ENCODE data around the gene FCRL6.

Gene FCRL6, protein sequence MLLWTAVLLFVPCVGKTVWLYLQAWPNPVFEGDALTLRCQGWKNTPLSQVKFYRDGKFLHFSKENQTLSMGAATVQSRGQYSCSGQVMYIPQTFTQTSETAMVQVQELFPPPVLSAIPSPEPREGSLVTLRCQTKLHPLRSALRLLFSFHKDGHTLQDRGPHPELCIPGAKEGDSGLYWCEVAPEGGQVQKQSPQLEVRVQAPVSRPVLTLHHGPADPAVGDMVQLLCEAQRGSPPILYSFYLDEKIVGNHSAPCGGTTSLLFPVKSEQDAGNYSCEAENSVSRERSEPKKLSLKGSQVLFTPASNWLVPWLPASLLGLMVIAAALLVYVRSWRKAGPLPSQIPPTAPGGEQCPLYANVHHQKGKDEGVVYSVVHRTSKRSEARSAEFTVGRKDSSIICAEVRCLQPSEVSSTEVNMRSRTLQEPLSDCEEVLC

DNA sequence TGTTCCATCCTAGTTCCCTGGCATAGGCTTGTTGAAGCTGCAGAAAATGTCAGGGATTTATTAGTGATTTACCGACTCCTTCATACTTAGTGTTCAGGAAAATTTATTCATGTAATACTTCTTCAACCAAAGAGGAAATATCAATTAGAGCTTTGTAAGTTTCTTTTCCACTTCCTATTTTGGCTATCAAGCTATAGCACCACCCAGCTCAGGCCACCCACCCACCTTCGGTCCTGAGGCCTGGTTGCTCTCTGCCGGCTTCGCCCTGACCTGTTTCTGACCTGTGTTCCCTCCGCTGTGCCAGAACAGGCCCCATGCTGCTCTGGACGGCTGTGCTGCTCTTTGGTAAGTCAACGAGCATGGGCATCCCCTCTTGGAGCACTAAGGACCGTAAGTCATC, at the start of gene FCRL6:
FCRL6 (plus strand) TSS at position 250 of the 400 bp plus-strand sequence; CDS start at position 315, 65 bp downstream.
- no peak for DNase-seq

- no peak for DNase-seq
These were observed 48.8 kb upstream of the FCRL6 start for GRCh38 chr1:159753386-159753785.

DNA sequence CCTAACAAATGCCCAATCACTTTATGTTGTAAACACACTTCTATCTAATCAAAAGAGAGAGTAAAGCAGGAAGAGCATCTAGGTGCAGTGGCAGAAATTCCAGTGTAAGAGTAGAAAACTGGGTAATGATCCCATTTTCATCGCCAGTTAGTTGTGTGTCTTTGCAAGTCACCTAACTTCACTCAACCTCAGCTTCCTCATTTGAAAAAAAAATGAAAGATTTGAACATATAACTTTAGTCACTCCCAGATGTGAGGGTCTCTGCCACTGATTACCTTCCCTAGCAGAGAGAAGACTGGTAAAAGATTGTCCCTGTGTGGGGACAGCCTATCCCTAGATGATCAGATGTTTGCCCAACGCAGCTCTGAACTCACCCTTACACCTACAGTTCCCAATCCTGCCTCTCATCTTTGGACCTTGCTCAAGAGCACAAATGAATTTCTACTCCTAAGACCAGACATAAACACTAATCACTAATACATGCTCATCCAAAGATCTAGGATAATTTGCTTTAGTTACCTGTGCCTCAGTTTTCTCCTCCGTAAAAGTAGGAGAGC, 46.6 kb upstream of the FCRL6 start:
- no peak for DNase-seq

DNA sequence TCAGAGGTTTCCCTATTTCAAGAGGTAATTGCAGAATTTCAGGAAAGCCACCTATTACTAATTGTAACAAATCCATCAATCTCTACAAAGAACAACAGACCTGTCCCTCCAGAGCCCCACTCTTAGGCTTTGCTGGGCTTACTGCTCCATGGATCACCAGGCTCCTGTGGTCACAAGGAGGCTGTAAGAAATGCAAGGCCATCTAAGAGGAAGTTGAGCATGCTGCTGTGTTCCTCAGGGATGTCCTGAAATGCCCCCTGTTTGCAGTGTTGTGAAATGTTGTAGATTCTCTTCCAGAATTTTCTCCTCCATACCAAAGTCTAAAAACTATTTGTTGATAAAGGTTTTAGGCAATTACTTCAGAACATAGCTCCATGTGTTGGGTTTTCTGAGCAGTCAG, 45.8 kb upstream of the FCRL6 start:
- no peak for DNase-seq

- DNase-seq: no peak
These were observed 38.5 kb upstream of the FCRL6 start for GRCh38 chr1:159763686-159764085.

DNA sequence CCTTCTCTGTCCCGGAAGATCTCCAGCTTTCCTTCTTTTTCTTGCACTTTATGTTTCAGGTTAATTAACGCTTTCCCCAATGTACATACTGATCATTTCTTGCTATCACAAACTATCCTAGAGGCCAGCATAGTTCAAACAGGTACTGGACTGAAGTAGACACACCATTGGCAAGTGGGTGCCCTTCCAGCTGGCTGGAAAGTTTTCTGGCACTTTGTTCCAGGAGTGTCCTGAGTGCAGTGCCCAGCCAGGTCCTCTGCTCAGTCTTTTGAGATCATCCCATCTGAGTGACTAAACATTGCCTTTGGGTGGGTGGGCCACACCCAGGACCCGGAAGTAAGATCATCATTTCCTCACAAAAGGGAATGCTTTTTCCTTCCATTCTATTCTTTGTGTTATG, 36.4 kb upstream of the FCRL6 start:
- no peak for DNase-seq

DNA sequence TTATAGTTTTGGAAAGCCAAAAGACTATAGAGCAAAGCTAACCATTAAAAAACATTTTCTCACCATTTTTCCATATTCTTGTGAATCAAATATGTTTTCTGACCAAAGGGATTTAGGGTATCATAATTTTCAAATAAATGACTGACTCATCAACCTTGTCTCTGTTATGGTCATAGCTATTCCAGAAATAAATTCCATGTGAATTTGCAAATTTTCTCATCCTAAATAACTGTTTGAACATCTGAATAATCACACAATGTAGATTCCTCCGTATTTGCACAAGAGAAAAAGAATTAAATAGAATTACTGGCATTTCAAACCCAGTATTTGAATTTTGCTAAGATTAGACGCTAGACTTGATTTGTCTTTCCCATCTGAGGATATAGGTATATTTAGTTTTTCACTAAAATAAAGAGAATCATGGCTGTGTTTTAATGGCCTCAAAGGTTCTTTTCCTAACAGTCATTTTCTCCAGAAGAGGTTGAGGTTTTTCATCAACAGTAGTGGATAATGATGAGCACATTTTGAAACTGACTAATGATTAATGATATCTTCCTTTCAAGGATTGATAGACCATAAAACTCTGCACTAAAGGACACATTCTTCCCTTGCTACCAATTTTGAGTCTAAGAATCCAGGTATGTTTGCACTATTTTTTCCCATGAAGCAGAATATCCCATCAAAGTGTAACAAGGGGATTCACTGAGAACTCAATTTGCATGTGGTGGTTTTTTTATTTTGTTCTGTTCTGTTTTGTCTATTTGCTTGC, 30.8 kb upstream of the FCRL6 start:
- no peak for DNase-seq

DNA sequence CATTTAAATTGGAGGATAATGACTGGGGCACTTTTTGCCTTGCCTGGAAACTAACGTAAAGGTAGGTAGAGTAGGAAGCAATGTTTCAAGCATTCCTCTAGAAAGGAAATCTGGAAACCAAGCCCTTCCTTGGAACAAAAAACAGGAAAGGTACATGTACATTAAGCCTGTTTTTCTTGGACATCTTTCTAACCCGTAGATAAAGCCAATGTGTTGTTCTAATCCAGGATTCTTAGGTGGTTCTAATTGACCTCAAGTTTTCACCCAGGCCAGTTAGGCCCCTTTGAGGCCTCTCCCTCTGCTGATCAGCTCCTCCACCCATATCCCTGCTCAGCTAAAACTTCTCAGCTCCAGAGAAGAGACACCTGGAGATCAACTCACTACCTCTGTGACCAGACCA, 27.7 kb upstream of the FCRL6 start:
- DNase-seq: no peak

DNA sequence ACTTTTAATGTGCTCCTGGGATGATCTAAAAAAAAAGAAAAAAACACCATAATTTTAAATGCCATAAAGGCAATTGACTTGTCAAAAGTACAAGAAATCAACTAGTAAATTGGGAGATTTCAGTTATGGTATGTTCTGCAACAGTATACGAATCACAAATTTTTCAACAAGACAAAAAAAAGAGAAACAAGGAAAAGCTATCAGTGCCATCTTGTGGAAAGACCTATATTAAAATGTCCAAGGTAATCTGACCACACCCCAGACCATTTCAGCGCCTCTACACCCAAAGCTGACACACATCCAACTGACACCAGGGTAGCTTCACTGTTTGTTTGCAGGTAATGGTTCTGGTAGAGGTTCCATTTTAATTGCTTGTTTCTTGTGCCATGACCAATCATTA, 26.4 kb upstream of the FCRL6 start:
- no peak for DNase-seq

GRCh38 chr1:159778266-159778665, 23.9 kb upstream of the FCRL6 start:
- DNase-seq: no peak

- DNase-seq: no peak
These were observed 22.7 kb upstream of the FCRL6 start for GRCh38 chr1:159779403-159779851.

GRCh38 chr1:159780583-159781582, 21.3 kb upstream of the FCRL6 start, which contains the start of gene DUSP23:
TSS of gene DUSP23 (plus strand) at chr1:159780962. CDS start at chr1:159781101, 139 bp downstream.
- peak; percentile 96 to 97 for DNase-seq

GRCh38 chr1:159781992-159782391, 20.2 kb upstream of the FCRL6 start:
- DNase-seq: no peak

DNA sequence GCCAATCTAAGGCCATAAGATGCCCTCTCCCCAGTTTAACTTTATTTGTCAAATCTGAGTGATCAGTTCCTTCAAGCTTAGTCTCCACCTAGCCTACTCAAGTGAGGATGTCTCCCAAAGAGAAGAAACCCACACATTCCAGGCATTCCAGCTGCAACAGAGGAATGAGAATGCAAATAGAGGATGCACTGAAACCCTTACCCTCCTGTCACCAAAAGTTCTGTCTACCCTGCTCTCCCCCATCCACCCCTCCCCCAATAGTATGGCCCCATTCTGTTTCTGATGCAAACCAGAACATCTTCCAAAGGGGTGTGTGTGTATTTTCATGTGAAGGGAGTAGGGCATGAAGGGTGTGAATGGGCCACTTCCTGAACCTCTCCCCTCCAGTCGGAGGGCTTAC, 18.4 kb upstream of the FCRL6 start:
- no peak for DNase-seq

- no peak for DNase-seq
These were observed 15.7 kb upstream of the FCRL6 start for GRCh38 chr1:159786465-159786864.

GRCh38 chr1:159786966-159787365, 15.2 kb upstream of the FCRL6 start:
- no peak for DNase-seq

GRCh38 chr1:159790237-159790917, 11.8 kb upstream of the FCRL6 start:
- DNase-seq: no peak

DNA sequence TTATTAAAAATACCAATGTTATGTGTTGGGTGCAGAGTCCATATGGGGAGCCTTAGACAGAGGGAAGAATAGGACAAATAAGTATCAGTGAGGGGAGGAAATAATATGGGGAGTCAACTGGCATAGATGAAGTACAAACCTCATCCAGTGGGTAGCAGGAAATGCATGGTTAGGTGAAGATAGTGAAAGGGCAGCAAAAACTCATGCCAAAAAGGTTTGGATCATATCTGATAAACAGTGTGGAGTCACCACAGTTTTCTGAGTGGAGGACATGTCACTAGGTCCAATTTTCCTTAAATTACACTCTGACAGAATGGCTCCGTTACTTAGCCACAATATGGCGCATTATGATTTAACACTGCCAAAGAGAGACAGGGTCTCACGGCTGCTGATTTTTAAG, 11.1 kb upstream of the FCRL6 start:
- DNase-seq: no peak

DNA sequence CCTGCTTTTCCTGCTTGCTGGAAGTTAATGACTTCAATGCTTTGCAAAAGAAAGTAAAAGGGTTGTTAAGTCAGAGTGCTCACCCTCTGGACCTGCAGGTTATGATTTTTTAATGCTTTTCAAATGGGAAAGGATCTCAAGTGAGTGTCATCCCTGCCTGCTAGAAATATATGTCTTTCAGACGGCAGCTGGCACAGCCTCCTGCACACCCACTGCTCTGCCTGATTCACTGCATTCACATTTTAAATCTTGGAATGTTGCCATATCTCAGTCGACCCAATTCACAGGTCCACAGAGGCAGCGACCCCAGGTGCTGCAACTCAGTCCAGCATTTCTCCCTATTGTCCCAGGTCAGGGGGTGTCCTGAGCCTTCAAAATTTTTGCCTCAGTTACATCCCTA, 10.7 kb upstream of the FCRL6 start:
- no peak for DNase-seq

DNA sequence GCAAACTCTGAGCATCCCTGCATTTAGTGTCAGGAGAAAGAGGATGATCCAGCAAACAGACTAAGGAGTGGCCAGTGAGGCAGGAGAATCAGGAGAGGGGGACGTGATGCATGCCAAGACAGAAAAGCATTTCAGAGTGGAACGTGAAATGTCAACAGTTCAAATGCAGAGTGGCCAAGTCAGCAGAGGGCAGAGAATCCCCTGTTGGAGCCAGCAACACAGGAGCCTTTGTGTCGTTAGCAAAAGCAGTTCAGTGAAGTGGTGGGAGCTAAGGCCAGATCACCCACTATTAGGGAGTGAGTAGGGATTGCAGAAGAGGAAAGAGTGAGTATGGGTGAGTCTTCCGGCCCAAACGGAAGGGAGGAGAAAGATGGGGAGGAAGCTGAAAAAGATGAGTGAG, 6.6 kb upstream of the FCRL6 start:
- DNase-seq: no peak

- peak; percentile 68 to 79 for DNase-seq
These were observed 3.3 kb upstream of the FCRL6 start for GRCh38 chr1:159798893-159799292.
